Stimulated activated CD4-positive, alpha-beta T cell treated with anti-CD3 and anti-CD28 coated beads, Interleukin-15, amount 100 ng/mL, for 24 hours (primary cell): ENCODE data around the gene LRG1.

Source experiments
- DNase-seq: peaks from one replicate; pipeline ENCODE4 v3.0.0-alpha.2; 2020

Gene LRG1

GRCh38 chr19:4491446-4491845 lies 48.4 kb downstream of the LRG1 start:
- DNase-seq = no peak

GRCh38 chr19:4488496-4488895 lies 51.3 kb downstream of the LRG1 start:
- no peak for DNase-seq

GRCh38 chr19:4487572-4487971 lies 52.3 kb downstream of the LRG1 start:
- no peak for DNase-seq
